Muscle of leg (tissue), 11 donors: ENCODE data around the gene HS6ST1. TPM values are rescaled to one million over a fixed set of nuclear protein-coding genes. Genes with fewer than 3 reads are reported as not detected.
A peak's percentile ranks its signal among the peaks of the same experiment; 100 is the strongest.

Source experiments
- DNase-seq: peaks from one replicate; pipeline ENCODE4 v3.0.0; 2013
- H3K27ac ChIP-seq: one replicate; pipeline ENCODE4 v1.5.1; 2013; ENCODE audit warnings: mild to moderate bottlenecking, low read length, control low read depth
- H3K27me3 ChIP-seq: one replicate; pipeline ENCODE4 v1.6.1; 2013; ENCODE audit warnings: low read length; ENCODE audit not compliant: control insufficient read depth, insufficient read depth
- H3K36me3 ChIP-seq: one replicate; pipeline ENCODE4 v1.6.1; 2013; ENCODE audit warnings: low read length; ENCODE audit not compliant: control insufficient read depth, insufficient read depth
- H3K4me1 ChIP-seq: one replicate; pipeline ENCODE4 v1.6.1; 2013; ENCODE audit warnings: low read length; ENCODE audit not compliant: control insufficient read depth, insufficient read depth
- H3K4me3 ChIP-seq: one replicate; pipeline ENCODE4 v1.5.1; 2013; ENCODE audit warnings: low read length, control low read depth
- H3K9me3 ChIP-seq: replicated peaks from 2 replicates; pipeline ENCODE4 v1.6.1; 2013; ENCODE audit warnings: low read depth, low read length; ENCODE audit not compliant: control insufficient read depth
- WGBS: methylation state at CpG from one replicate; pipeline ENCODE4 v1.1.5; 2013; ENCODE audit warnings: missing lambda C conversion rate; ENCODE audit not compliant: insufficient coverage; 5-methylcytosine and 5-hydroxymethylcytosine counted together
- polyA plus RNA-seq, 8 donors: library from polyadenylated mRNA; unstranded; fragments of 120-200 nt; gene quantifications; one replicate each; pipeline versions ENCODE4 v1.2.1 to v1.2.3, GENCODE V29; 2013; ENCODE audit warnings: inconsistent platforms in 1 of 8, low replicate concordance in 1 of 8; ENCODE audit not compliant: insufficient read length in 8 of 8, insufficient read depth in 1 of 8
- total RNA-seq: library from RNA; stranded (reverse); fragments of 120-200 nt; gene quantifications from one replicate; pipeline ENCODE4 v1.2.4, GENCODE V29; 2013

Gene HS6ST1
- total and polyA plus RNA-seq, 9 donors, result 21.8 to 39.8 (median 29.6) TPM

DNA sequence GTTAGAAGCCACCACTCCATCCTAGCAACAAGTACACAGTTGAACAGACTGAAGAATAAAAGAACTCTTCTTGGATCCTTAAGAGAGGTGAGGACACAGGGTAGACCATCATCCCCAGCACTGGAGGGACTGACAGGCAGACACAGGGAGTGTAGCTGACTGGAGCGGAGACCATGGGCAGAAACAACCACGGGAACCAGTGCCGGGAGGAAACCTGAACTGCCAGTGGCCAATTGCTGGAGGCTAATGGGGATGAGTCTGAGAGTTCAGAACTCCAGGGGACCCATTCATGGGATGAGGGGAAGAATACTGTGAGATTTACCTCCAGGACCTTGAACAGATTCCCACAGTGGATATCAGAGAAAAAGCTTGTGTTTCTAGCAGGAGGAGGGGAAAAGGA, 76.8 kb downstream of the HS6ST1 start:
- no peaks in the 10 kb centered on the region for H3K36me3 ChIP-seq
- WGBS, result 60% methylated on average over 1 of the region's 3 CpGs
- H3K27ac ChIP-seq, result no peak overlapping the region
- DNase-seq, result no peak
- H3K27me3 ChIP-seq, result no peaks in the 10 kb centered on the region
- H3K4me1 ChIP-seq, result no peaks in the 10 kb centered on the region
- no peaks in the 10 kb centered on the region for H3K9me3 ChIP-seq
- H3K4me3 ChIP-seq, result no peak overlapping the region

DNA sequence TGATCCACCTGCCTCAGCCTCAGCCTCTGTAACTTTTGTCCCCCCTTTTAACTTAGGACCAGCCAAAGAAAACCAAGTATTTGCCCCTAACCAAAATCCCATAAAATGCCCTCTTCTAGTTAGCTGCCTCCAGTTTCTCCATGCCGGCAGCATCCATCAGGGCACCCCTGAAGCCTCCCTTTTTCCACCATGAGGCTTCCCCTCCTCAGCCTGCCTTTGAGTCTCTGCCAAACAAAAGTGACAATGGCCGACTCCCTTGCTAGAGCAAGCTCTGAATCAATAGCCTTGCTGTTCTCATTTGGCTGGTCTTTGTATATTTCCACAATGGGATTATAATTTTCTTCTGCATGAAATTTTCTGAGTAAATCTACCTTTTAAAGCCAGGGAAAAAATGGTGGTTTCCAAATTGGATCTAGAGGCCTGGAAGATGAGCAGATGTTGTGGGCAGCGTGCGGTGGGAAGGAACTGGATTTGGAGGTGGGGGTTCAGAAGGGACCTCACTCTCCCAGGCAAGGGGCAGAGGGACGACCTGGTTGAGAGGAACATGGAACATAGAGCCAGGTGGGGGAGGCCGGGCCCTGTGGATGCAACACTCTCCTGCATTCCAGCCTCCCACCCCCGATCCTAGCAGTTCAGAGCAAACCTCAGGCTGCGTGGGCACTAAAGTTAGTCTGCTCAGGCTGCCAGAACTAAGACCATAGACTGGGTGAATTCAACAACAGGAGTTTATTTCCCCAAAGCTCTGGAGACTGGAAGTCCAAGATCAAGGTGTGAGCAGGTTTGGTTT, 80.6 kb downstream of the HS6ST1 start:
- Histone ChIP-seq H3K27me3 (no peaks in the 10 kb centered on the region), H3K36me3 (no peaks in the 10 kb centered on the region), H3K4me3 (no peak overlapping the region), H3K4me1 (no peaks in the 10 kb centered on the region), H3K27ac (no peak overlapping the region), H3K9me3 (no peaks in the 10 kb centered on the region)
- 92% methylated on average over 4 of the region's 8 CpGs for WGBS
- no peak for DNase-seq

DNA sequence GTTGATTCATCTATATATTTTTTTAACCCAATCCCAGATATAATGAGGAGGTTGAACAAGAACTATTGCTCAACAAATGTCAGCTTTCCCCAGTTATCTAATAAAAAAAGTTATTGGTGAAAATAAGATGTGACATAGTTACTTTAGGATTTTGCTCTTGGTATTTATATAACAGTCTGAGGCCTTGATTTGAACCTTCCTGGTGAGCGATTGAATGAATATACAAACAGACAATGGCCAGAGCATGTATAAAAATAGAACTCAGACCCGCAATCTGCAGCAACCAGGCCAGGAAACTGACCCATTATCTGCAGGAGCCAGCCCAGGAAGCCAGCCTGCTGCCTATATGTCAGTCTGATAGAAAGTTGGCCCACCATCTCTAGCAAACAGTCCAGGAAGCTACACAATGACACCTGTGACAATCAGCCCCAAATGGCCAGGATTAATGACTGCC, 81.6 kb downstream of the HS6ST1 start:
- Histone ChIP-seq H3K4me3 (no peak overlapping the region), H3K4me1 (peaks cover 2% of the 10 kb centered on the region), H3K27me3 (peaks cover 5% of the 10 kb centered on the region), H3K9me3 (no peaks in the 10 kb centered on the region), H3K27ac (no peak overlapping the region), H3K36me3 (no peaks in the 10 kb centered on the region)
- WGBS, result 57% methylated on average over 1 of the region's 2 CpGs
- DNase-seq, result no peak

DNA sequence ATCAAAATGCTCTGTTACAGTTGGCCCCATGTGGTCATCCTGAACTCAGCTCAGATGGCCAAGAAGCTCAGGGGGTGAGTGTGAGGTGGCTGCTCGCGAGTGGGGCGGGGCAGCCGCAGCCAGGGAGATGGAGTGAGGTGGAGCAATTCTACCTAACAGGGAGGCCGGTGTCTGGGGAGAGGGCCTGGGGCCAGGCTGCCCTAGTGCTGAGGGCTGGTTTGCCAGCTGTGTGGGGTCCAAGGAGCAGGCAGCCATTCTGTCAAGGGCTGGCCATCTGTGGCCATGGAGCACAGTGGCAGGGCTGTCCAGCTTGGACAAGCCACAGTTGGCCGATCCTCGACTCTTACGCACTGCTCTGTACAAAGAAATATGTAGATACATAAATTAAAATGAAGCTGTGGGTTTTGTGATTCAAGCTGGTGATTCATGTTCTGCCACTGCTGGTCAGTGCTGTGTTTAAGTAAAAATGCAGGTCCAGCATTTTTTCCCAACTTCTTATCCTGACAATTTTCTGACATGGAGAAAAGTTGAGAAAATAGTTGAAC, 82.1 kb downstream of the HS6ST1 start:
- DNase-seq, result no peak
- peaks cover 6% of the 10 kb centered on the region for H3K27me3 ChIP-seq
- peaks cover 2% of the 10 kb centered on the region for H3K4me1 ChIP-seq
- H3K9me3 ChIP-seq, result no peaks in the 10 kb centered on the region
- H3K27ac ChIP-seq, result no peak overlapping the region
- H3K36me3 ChIP-seq, result no peaks in the 10 kb centered on the region
- WGBS, result 75% methylated on average over 6 of the region's 8 CpGs
- H3K4me3 ChIP-seq, result no peak overlapping the region

DNA sequence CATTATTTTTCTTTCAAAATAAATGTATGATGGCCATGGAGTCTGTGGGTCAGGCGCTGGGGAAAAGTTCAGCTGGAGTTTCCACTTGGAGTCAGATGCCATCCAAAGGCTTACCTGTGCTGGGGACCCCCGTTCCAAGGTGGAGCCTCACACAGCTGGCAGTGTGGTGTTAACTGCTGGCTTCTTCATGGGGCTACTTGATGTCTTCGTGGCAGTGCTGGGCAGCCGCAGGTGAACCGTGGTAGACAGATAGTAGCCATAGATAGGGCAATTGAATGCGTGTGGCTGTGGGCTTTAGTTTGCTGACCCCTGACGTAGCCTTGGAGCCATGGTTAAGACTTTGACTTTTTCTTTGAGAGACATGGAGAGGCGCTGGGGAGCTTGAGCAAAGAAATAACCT, 83.1 kb downstream of the HS6ST1 start:
- Histone ChIP-seq H3K4me1 (peaks cover 2% of the 10 kb centered on the region), H3K36me3 (no peaks in the 10 kb centered on the region), H3K27ac (no peak overlapping the region), H3K27me3 (peaks cover 7% of the 10 kb centered on the region), H3K4me3 (no peak overlapping the region), H3K9me3 (no peaks in the 10 kb centered on the region)
- DNase-seq, result no peak
- WGBS, result 93% methylated on average over 8 of the region's 8 CpGs

DNA sequence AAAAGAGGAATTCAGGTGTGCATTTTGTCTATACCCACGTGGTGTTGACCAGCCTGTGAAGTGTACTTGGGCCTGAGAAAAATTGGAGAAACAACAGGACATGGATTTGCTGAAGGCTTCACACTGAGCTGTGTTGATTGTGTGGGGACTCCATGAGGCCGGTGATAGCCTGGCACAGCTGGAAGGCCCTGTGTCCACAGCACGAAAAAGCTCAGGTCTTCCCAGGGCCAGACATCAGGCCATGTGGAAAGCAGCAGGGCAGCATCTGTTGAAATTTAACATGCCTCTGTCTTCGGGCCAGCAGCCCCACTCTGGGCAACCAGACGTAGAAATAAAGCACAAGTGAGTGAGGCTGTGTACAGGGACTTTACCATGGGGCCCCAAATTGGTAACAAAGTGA, 84.1 kb downstream of the HS6ST1 start:
- no peak for DNase-seq
- no peaks in the 10 kb centered on the region for H3K36me3 ChIP-seq
- no peaks in the 10 kb centered on the region for H3K9me3 ChIP-seq
- peaks cover 2% of the 10 kb centered on the region for H3K4me1 ChIP-seq
- no peak overlapping the region for H3K4me3 ChIP-seq
- 58% methylated on average over 5 of the region's 5 CpGs for WGBS
- no peak overlapping the region for H3K27ac ChIP-seq
- peaks cover 7% of the 10 kb centered on the region for H3K27me3 ChIP-seq

DNA sequence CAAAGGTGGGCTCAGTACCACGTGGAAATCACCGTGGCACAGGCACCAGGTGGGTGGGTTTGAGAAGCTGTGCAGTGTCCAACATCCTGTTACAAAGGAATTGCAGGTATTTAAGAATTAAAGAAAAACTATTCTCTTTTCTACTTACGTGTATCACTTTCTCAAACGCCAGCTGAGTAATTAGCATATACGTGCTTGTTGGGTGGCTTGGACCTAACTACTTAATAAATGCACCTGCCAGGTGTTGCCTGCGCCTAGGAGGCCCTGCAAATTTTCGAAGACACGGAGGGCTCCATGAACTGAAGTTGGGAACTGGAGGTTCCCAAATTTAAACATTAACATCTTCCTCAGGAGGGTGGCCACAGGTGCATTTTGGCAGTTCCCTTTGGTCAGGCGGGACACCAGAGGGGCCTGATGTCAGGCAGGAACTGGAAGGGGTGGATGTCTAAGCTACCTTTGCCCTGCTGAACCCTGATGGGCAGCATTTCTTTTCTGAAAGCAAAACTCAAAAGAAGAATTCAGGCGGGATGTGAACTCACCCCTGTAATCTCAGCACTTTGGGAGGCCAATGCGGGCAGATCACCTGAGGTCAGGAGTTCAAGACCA, 84.8 kb downstream of the HS6ST1 start:
- no peak for DNase-seq
- Histone ChIP-seq H3K27ac (no peak overlapping the region), H3K9me3 (no peaks in the 10 kb centered on the region), H3K27me3 (peaks cover 7% of the 10 kb centered on the region), H3K36me3 (no peaks in the 10 kb centered on the region), H3K4me3 (peak overlapping the region; percentile 74), H3K4me1 (peaks cover 2% of the 10 kb centered on the region)
- WGBS, result 68% methylated on average over 4 of the region's 11 CpGs

DNA sequence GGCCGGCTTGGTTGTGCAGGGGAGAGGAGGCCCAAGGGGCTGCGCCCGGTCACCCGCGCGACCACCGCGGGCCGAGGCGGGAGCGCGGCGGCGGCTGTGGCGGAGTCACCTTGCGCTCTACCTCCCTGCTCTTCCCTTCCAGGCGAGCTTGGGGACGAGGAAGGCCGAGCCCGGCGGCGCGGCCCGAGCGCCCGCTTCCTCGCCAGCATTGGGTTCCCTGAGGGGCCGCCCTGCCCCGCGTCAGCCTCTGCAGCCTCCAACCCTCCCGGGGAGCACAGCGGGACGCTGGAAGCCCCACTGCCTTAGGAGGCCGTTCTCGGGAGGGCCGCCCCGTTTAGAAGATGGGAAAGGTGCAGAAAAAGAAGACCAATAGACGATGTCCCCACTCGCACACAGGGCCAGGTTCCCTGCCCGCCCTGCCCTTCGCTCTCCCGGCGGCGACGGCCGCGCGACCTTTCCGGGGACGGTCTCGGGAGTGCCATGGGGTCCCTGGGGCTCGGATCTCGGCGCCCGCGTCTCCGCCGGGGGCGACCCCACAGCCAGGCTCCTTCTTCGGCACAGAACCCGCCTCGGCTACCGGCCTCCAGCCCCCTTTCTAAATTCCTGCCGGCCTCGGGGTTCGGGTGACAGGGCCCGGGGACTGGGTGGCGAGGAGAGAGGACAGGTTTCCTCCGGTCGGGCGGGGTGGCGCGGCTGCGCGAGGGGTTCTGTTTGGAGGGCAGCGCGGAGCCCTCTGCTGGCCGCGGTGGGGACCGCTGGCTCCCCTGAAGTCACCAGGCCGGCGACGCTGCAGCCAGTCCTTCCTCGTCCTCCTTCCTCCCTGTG, 85.5 kb downstream of the HS6ST1 start:
- H3K4me3 ChIP-seq, result peak overlapping the region; percentile 74
- under 1% methylated on average over 59 of the region's 84 CpGs for WGBS
- H3K36me3 ChIP-seq, result no peaks in the 10 kb centered on the region
- peak; percentile 84 for DNase-seq
- peak overlapping the region; percentile 20 for H3K27ac ChIP-seq
- H3K27me3 ChIP-seq, result peaks cover 7% of the 10 kb centered on the region
- peaks cover 2% of the 10 kb centered on the region for H3K4me1 ChIP-seq
- H3K9me3 ChIP-seq, result no peaks in the 10 kb centered on the region

DNA sequence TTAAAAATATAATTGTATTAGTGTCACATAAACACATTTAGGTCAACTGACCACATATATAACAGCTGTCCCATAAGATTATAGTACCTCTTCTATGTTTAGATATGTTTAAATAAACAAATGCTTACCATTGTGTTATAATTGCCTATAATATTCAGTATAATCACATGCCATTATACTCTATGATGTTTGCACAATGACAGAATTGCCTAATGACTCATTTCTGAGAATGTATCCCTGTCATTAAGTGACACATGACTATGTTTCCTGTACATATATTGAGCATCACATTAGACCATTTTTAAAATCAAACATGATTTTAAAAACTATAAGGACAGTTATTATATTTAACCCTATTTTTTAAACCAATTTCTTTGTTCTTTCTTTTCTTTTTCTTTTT, 89.8 kb downstream of the HS6ST1 start:
- Histone ChIP-seq H3K4me3 (no peak overlapping the region), H3K9me3 (no peaks in the 10 kb centered on the region), H3K4me1 (peaks cover 2% of the 10 kb centered on the region), H3K36me3 (no peaks in the 10 kb centered on the region), H3K27me3 (peaks cover 7% of the 10 kb centered on the region), H3K27ac (no peak overlapping the region)
- DNase-seq, result no peak

DNA sequence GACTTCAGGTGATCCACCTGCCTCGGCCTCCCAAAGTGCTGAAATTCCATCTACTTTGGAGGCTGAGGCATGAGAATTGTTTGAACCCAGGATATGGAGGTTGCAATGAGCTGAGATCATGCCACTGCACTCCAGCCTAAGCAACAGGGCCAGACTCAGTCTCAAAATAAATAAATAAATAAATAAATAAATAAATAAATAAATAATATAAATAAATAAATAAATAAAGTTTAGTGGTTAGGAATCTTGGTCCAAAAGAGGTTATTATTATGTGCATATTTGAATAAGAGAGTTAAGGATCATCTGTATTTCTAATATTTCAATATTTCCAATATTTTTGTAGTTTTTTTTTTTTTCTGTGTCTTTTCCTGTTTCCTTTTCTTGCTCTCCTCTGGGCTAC, 90.8 kb downstream of the HS6ST1 start:
- Histone ChIP-seq H3K9me3 (no peaks in the 10 kb centered on the region), H3K4me1 (peaks cover 2% of the 10 kb centered on the region), H3K27me3 (peaks cover 7% of the 10 kb centered on the region), H3K36me3 (no peaks in the 10 kb centered on the region), H3K27ac (no peak overlapping the region), H3K4me3 (no peak overlapping the region)
- DNase-seq, result no peak
- no CpG with 5 or more reads among the region's 1 CpG for WGBS
